K562 (cell line): ENCODE results near the gene TCFL5. TPM values are rescaled to one million over a fixed set of nuclear protein-coding genes. Genes with fewer than 3 reads are reported as not detected.

Source experiments
- ATAC-seq: fragments of 200-7000 bp; cut with Tn5 transposase; 3 replicates; pipeline ENCODE4 v1.9.1; 2020; ENCODE audit warnings: moderate library complexity
- BruUV-seq: library from RNA; stranded (reverse); fragments of 400-500 nt; replicated peaks from 2 replicates; lab custom pipeline; 2021; lab: Mats Ljungman, UMichigan
- CTCF ChIA-PET: fragments of 300-600 bp; formaldehyde crosslinking; extraction: SDS; loops from one replicate; lab custom pipeline; 2021; ENCODE audit warnings: low intra/inter-chr PET ratio; lab: Yijun Ruan, JAX
- POLR2A ChIA-PET: fragments of 300-600, 350-650 bp; sonication (Branson Sonifier 250); formaldehyde crosslinking; extraction: SDS; loops from one replicate; lab custom pipeline; 2021; ENCODE audit warnings: antibody characterized with exemption, inconsistent platforms; lab: Yijun Ruan, JAX
- DNase-seq, 4 experiments: peaks; one replicate each; pipeline versions ENCODE4 v3.0.0 to v3.0.0-alpha.2; 2011 to 2018; ENCODE audit warnings: low spot score in 3 of 4, mixed read lengths in 3 of 4; ENCODE audit errors: extremely low read depth in 1 of 4
- FAIRE-seq: peaks from 2 replicates; lab custom pipeline; 2011; peaks lifted over from hg19 to GRCh38; lab: Jason Lieb, UNC
- H2AFZ ChIP-seq: 2 replicates; pipeline ENCODE4 v1.6.0; 2011; ENCODE audit warnings: low read depth, low read length, control low read depth, inconsistent platforms
- H3K27ac ChIP-seq: fragments of 200-600 bp; 3 replicates; pipeline ENCODE4 v1.8.0; 2011; ENCODE audit warnings: low read depth, mild to moderate bottlenecking, control low read depth, inconsistent platforms, low read length, moderate library complexity, mixed read lengths; ENCODE audit errors: extremely low read depth
- H3K27me3 ChIP-seq, 2 experiments: fragments of 300-600 bp in 1 of 2; 2 replicates in 1 of 2; 3 replicates in 1 of 2; pipeline versions ENCODE4 v1.6.0 to v1.8.0; 2011; ENCODE audit warnings: inconsistent platforms in 2 of 2, low read length in 2 of 2, mild to moderate bottlenecking in 1 of 2, mixed read lengths in 1 of 2, moderate library complexity in 1 of 2; ENCODE audit not compliant: control insufficient read depth in 2 of 2, insufficient read depth in 2 of 2
- H3K36me3 ChIP-seq: fragments of 300-600 bp; 3 replicates; pipeline ENCODE4 v1.8.0; 2011; ENCODE audit warnings: mild to moderate bottlenecking, low read length, inconsistent platforms; ENCODE audit not compliant: control insufficient read depth, insufficient read depth
- H3K4me1 ChIP-seq, 2 experiments: fragments of 200-600 bp in 1 of 2; replicated peaks in 1 of 2; 2 replicates in 1 of 2; 3 replicates in 1 of 2; pipeline versions ENCODE4 v1.5.1 to v1.8.0; 2011; ENCODE audit warnings: inconsistent platforms in 2 of 2, low read length in 2 of 2, mild to moderate bottlenecking in 1 of 2, mixed read lengths in 1 of 2, moderate library complexity in 1 of 2; ENCODE audit not compliant: control insufficient read depth in 2 of 2, insufficient read depth in 2 of 2
- H3K4me2 ChIP-seq: 2 replicates; pipeline ENCODE4 v1.6.1; 2011; ENCODE audit warnings: low read length, control low read depth, inconsistent platforms, mixed read lengths; ENCODE audit not compliant: insufficient read depth
- H3K4me3 ChIP-seq: fragments of 200-600 bp; sonication (generic), shearing (Covaris generic); 2 replicates; pipeline ENCODE4 v1.5.1; 2016; ENCODE audit warnings: control low read depth, inconsistent platforms
- H3K79me2 ChIP-seq: fragments of 200-600 bp; 3 replicates; pipeline ENCODE4 v1.8.0; 2011; ENCODE audit warnings: low read length, inconsistent platforms; ENCODE audit not compliant: control insufficient read depth, insufficient read depth
- H3K9ac ChIP-seq, 2 experiments: 2 replicates each; pipeline versions ENCODE4 v1.6.0 to v1.6.1; 2011; ENCODE audit warnings: low read depth in 2 of 2, low read length in 2 of 2, control low read depth in 1 of 2, inconsistent platforms in 1 of 2, mild to moderate bottlenecking in 1 of 2, mixed read lengths in 1 of 2; ENCODE audit not compliant: insufficient read depth in 1 of 2
- H3K9me1 ChIP-seq: one replicate; pipeline ENCODE4 v1.6.0; 2011; ENCODE audit warnings: inconsistent platforms, mild to moderate bottlenecking, low read length, moderate library complexity; ENCODE audit not compliant: control insufficient read depth, insufficient read depth
- H3K9me3 ChIP-seq: replicated peaks from 2 replicates; pipeline ENCODE4 v1.5.1; 2011; ENCODE audit warnings: low read depth, low read length, inconsistent platforms; ENCODE audit not compliant: control insufficient read depth, insufficient read depth
- H4K20me1 ChIP-seq: replicated peaks from 2 replicates; pipeline ENCODE4 v1.6.1; 2011; ENCODE audit warnings: low read length, inconsistent platforms, mixed read lengths; ENCODE audit not compliant: control insufficient read depth, insufficient read depth
- ARID1B ChIP-seq: fragments of 450-650 bp; IDR thresholded peaks from 2 replicates; pipeline ENCODE4 v1.6.1; 2016; ENCODE audit warnings: antibody characterized with exemption, mild to moderate bottlenecking, inconsistent platforms
- DPF2 ChIP-seq: fragments of 450-650 bp; IDR thresholded peaks from 2 replicates; pipeline ENCODE4 v1.6.1; 2016
- ELK1 ChIP-seq: sonication (generic); formaldehyde crosslinking; IDR thresholded peaks from 2 replicates; pipeline ENCODE4 v1.8.1; 2022; ENCODE audit warnings: missing genetic modification reagents
- FUS ChIP-seq: fragments of 200-400 bp; formaldehyde crosslinking; optimal IDR thresholded peaks from 2 replicates; pipeline ENCODE3; 2017; ENCODE audit warnings: low read depth, low read length
- GTF2F1 ChIP-seq: IDR thresholded peaks from 2 replicates; pipeline ENCODE4 v1.6.1; 2011; ENCODE audit warnings: low read depth, low read length, improper control_type of control experiment
- JUN ChIP-seq, 2 experiments: sonication (generic) in 1 of 2; formaldehyde crosslinking in 1 of 2; IDR thresholded peaks; 2 replicates each; pipeline versions ENCODE4 v1.6.1 to v1.8.0; 2012 to 2022; ENCODE audit warnings: borderline replicate concordance in 2 of 2, mild to moderate bottlenecking in 2 of 2, improper control_type of control experiment in 1 of 2, low read depth in 1 of 2, low read length in 1 of 2, missing genetic modification reagents in 1 of 2
- KDM1A ChIP-seq, 2 experiments: fragments of 450-650 bp; IDR thresholded peaks; 2 replicates each; pipeline ENCODE4 v1.6.1; 2016; ENCODE audit warnings: mild to moderate bottlenecking in 2 of 2
- ZNF449 ChIP-seq: fragments of 250-450 bp; sonication (Bioruptor Pico); IDR thresholded peaks from 2 replicates; pipeline ENCODE4 v1.8.0; 2022; ENCODE audit warnings: moderate library complexity, mild to moderate bottlenecking, inconsistent platforms
- ZNF507 ChIP-seq: conservative IDR thresholded peaks from 2 replicates; pipeline ENCODE4 v1.6.1; 2017; ENCODE audit warnings: missing genetic modification characterization, missing compliant biosample characterization
- WGBS: fragments of 100-300 bp; shearing (Covaris generic); methylation state at CpG from one replicate; pipeline ENCODE4 v1.1.6; 2016; ENCODE audit warnings: low coverage, mixed read lengths; ENCODE audit not compliant: insufficient coverage; ENCODE audit errors: missing lambda C conversion rate; 5-methylcytosine and 5-hydroxymethylcytosine counted together
- in situ Hi-C: fragments of 300-500 bp; cut with MboI; formaldehyde crosslinking; loops from 4 replicates; pipeline ENCODE4 v1.15.0; 2018; ENCODE audit warnings: inconsistent platforms, mixed read lengths
- intact Hi-C: fragments of 100-400 bp; cut with micrococcal nuclease; formaldehyde crosslinking; loops from 2 replicates; pipeline ENCODE4 v1.14.2; 2022
- polyA plus RNA-seq, 8 experiments: library from polyadenylated mRNA; depleted of rRNA in 4 of 8; stranded (reverse) in 5 of 8; unstranded in 3 of 8; fragments of >200 nt; fragmentation: Nextera tagmentation in 2 of 8; fragmentation: Illumina TruSeq in 1 of 8; extraction: Ambion mirVana in 2 of 8; extraction: Trizol in 1 of 8; gene quantifications; 2 replicates each; pipeline versions ENCODE4 v1.2.1 to v1.2.3, GENCODE V29; 2011 to 2014; ENCODE audit warnings: inconsistent platforms in 1 of 8, missing spikeins in 1 of 8
- total RNA-seq, 7 experiments: library from RNA; depleted of rRNA in 6 of 7; stranded (reverse); fragments of >200 nt in 6 of 7; fragmentation: Illumina TruSeq in 2 of 7; extraction: Trizol in 2 of 7; gene quantifications; 2 replicates each; pipeline versions ENCODE4 v1.2.1 to v1.2.3, GENCODE V29; 2011 to 2021; ENCODE audit warnings: low replicate concordance in 1 of 7

The TCFL5 gene
- total and polyA plus RNA-seq, 9 of the 15 experiments (the other 6 are each of a cell fraction or from before 2014, with no cell fraction given) = 1.00 to 12.6 (median 9.1) TPM

- DNase-seq = no peak
- no peak overlapping the region for H2AFZ ChIP-seq
- ATAC-seq = no peak
- ChIA-PET CTCF (no interaction called here), POLR2A (interaction anchor here (0.7 to 1.3 kb wide), 3 partner anchors 11 to 85 kb away, joined by 3 to 4 read pairs (median 4); no protein-coding TSS in a partner anchor)
- in situ Hi-C loops = no loop called here
- no peak overlapping the region for H3K27ac ChIP-seq
- H3K4me1 ChIP-seq = peaks cover 0 to 3% of the 10 kb centered on the region in 2 experiments; a peak in 2 of 5 replicates
- H3K27me3 ChIP-seq = no peaks in the 10 kb centered on the region
- no peak overlapping the region for H3K9ac ChIP-seq
- no peak overlapping the region for H3K4me2 ChIP-seq
- H3K9me1 ChIP-seq = peaks cover 5% of the 10 kb centered on the region
- FAIRE-seq = no peak
- TF ChIP-seq ZNF507 (tag) = no peak
- no peak for TF ChIP-seq DPF2
- TF ChIP-seq ARID1B = no peak
- no peak for TF ChIP-seq ELK1 (CRISPR knock-in tag)
- TF ChIP-seq JUN (IDR thresholded peaks at IDR 0.05; ENCODE audit: borderline replicate concordance, low read depth, low read length) = no peak
- no peak for TF ChIP-seq JUN (CRISPR knock-in tag; IDR thresholded peaks at IDR 0.05; ENCODE audit: borderline replicate concordance)
- no peak for TF ChIP-seq GTF2F1
- TF ChIP-seq FUS = no peak
- no peak for TF ChIP-seq KDM1A (IDR thresholded peaks at IDR 0.05)
- no peak for TF ChIP-seq ZNF449
- 90% methylated on average over 18 of the region's 18 CpGs for WGBS
- no peaks in the 10 kb centered on the region for H3K9me3 ChIP-seq
- H3K36me3 ChIP-seq = peaks cover 99% of the 10 kb centered on the region
- intact Hi-C loops = no loop called here
- BruUV-seq = no TSS peak
- no peak overlapping the region for H3K4me3 ChIP-seq
- H3K79me2 ChIP-seq = peaks cover 57% of the 10 kb centered on the region
- H4K20me1 ChIP-seq = peaks cover 22% of the 10 kb centered on the region; the same call in 1 of the 2 replicates
These were observed 47.6 kb upstream of the TCFL5 start for GRCh38 chr20:62908971-62909791.
